HG03439 (cell line): Measurements from ENCODE around the gene TIGD3.

Experiments used
- ATAC-seq: cut with Tn5 transposase; IDR thresholded peaks from one replicate; pipeline ENCODE4 v1.9.1; 2021; ENCODE audit warnings: mild to moderate bottlenecking, moderate library complexity; ENCODE audit not compliant: unreplicated experiment

TIGD3 gene

GRCh38 chr11:65366340-65366773 lies 11.8 kb downstream of the TIGD3 start:
- no peak for ATAC-seq

DNA sequence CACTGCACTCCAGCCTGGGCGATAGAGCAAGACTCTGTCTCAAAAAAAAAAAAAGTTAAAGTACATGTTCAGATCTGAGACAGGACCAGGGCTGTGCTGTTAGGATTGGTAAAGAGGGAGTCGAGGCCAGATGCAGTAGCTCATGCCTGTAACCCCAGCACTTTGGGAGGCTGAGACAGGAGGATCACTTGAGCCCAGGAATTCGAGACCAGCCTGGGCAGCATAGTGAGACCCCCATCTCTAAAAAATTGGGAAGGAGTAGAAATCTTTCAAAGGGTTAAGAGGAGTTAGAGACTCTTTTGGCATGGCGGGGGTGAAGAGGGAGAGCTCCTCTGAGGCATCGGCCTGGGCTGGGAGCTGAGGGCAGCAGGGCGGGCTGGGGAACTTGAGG lies 16.1 kb downstream of the TIGD3 start:
- no peak for ATAC-seq

GRCh38 chr11:65373839-65374580 lies 19.5 kb downstream of the TIGD3 start:
- ATAC-seq = no peak

DNA sequence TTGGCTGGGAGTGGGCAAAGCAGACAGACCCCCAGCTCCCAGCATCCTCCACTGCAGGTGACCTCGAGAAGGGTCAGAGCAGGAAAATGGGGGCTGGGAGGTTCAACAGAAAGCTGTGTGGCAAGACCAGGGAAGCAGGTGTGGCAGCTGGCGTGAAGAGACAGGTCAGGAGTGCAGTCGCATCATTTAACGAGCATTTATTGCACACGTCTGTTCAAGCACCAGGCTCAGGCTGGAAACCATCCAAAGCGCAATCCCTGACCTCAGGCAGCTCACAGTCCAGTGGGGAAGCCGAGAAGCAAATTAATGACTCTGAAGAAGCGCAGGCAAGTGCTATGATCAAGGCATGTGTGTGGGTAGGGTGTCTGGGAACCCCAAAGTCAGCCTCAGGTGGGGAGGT lies 20.5 kb downstream of the TIGD3 start:
- no peak for ATAC-seq

GRCh38 chr11:65376138-65376713 lies 21.7 kb downstream of the TIGD3 start:
- no peak for ATAC-seq

- no peak for ATAC-seq
Measured at GRCh38 chr11:65377036-65377435, 22.5 kb downstream of the TIGD3 start.

DNA sequence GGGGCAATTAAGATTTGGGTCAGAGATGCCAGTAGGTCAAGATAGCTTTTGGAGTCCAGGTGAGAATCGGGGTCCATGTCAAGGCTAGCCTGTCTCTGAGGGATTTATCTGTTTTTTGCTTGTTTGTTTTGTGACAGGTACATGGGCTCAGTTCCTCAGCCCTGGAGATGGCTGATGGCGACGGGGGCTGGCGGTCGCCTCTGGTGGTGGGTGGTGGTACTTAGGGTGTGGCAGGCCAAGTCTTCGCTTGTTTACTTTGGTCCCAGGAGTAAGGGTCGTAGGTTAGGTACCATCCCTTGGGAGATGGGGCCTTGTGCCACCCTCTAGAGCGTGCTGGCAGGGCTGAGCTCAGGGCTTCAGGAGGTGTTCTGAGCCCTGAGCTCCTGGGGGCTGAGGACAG lies 23.2 kb downstream of the TIGD3 start:
- ATAC-seq = no peak

DNA sequence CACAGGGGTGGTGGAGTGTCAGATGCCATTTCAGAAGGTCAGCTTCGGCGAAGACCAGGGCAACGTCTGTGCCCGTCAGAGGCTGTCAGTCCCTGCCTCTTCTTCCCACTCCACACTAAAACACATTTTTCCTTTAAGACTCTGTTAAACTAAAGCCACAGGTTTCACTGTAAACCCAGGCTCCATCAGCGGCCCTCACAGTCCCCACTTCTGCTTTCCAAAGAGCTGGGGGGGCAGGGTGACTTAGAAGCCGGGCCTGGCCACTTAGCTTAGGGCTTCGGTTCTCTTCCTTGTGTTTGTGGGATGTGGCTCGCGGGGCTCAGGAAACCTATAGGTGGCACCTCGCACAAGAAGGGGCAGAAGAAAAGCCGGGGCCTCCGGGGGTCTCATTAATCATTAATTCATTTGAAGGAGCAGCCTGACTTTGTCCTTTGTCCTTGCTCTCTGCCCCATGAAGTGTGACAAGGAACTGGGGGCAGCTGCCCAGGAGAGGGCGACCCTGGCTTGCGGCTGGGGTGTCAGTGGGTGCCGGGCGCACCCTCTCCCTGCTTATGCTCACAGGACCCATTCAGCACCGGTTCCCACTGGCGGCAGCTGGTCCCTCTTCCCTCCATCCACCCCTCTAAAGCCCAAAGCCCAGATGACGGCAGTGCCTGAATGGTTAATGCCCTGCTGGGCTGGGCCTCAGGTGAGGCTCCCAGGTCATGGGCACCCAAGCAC lies 23.8 kb downstream of the TIGD3 start:
- no peak for ATAC-seq

DNA sequence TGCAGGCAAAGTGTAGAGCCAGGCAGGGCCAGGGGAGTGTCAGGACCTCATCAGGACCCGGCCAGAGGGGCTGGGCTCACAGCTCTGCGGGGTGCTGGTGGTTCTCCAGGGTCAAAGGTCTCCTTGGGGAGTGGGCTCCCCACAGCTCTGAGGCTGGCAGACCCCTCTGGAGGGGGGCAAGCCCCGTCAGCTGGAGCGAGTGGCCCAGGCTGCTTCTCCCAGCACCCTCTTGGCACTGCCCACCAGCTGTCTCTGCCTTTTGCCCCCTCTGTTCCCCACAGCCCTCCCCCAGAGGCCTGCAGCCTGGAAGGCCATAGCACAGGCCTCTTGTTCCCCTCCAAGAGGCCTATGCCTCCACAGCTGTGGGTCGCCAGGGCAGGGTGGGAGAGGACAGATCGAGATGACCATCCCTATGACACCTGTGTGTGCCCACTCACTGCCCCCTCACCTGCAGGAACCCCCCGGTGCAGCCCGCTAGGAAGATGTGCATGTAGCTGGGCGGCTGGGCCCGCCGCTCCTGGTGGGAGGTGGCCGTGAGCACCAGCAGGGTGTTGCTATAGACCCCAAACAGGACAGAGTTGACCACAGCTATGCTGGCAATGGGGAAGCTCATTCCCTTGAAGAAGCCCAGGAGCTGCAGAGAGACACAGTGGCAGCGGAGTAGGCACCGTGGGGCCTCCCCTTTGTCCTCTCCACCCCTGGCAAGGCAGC lies 24.5 kb downstream of the TIGD3 start:
- ATAC-seq = no peak

GRCh38 chr11:65379698-65380459 lies 25.3 kb downstream of the TIGD3 start:
- no peak for ATAC-seq

DNA sequence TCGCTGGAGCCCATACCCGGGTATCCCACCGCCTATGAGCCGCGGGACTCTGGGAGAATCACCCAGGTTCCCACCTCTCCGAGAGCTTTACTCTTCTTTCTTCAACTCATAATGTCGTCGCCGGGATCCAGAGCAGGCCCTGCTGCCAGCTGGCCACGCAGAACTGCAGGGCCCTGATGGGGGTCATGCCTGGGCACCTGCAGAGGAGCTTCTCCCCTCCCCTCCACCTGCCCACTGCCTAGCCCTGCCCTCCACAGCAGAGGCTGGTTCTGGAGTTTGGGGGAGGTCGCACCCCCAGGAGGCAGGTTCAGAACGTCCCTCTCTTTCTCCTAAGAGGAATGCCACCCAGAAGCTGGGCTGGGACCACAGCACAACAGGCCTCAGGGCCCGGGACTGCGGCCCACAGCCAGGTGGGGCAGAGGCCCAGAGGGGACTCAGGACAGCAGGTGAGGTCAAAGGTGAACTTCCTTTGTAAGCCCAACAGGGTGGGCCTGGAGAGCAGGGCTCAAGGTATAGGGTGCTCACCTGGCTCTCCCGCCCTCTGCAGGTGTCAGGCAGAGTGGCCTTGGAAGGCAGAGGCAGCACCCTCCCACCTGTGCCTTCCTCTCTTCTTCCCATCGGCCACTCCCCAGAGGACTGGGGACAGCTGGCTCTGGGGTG lies 26.0 kb downstream of the TIGD3 start:
- no peak for ATAC-seq

- ATAC-seq = peak; percentile 8
Measured at GRCh38 chr11:65381716-65382032, 27.1 kb downstream of the TIGD3 start.

DNA sequence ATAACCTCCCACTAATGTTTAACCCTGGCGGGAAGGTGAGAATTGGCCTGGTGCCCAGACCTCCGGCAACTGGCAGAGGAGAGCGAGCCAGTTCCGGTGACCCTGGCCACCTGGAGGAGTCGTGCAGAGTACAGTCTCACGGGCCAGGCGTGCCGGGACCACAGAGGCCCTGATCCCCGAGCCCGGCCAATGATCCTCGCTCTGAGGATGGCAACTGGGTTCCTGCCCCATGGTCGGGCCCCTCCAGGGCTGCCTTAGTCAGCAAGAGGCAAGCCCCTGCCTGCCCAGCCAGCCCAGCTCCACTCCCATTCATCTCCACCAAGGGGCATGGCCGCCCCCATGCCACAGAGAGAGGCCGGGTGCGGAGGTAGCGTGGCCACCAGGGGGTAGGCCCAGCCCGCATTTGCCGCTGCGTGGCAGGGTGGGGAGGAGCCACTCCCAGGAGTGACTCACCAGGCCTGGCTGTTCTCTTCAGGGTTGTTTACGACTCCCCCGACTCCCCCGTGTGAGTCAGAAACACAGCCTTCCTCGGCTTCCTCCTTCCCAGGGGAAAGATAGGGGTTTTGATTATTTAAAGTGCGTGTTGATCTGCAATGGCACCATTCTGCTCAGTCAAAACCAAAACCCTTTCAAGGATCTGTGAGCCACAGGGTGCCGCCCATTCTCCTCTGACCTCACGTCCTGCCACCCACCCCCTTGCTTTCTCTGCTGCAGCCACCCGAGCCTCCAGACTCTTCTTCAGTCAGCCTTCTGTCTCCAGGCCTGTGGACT lies 27.7 kb downstream of the TIGD3 start, which contains the start of gene SLC25A45:
SLC25A45 (minus strand) TSS at position 614 of the 771 bp plus-strand sequence. CDS start 695 bp downstream, outside the sequence.
- ATAC-seq = peak; percentile 68

DNA sequence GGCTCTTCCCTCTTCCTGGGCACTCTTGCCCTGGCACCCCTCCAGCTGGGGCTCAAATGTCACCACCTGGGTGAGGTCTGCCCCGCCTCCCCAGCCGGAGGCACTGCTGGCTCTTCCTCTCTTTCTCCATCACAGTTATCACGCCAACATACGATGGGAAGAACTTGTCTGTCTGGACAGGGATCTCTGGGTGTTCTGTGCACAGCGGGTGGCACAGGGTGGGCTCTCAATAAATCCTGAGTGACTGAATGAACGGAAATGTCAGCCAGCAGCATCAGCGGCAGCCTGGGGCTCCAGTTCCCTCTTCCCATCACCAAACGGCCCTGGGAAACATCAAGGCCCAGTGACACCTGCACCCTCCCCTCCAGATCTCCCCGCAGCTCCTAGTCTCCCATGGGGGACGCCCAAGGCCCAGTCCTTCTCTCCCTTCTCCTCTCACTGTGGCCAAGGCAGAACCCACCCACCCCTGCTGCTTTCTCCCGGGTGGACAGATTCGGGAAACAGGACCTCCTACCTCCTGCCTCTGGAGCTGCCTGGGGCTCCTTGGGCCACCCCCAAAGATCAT lies 28.3 kb downstream of the TIGD3 start:
- no peak for ATAC-seq

DNA sequence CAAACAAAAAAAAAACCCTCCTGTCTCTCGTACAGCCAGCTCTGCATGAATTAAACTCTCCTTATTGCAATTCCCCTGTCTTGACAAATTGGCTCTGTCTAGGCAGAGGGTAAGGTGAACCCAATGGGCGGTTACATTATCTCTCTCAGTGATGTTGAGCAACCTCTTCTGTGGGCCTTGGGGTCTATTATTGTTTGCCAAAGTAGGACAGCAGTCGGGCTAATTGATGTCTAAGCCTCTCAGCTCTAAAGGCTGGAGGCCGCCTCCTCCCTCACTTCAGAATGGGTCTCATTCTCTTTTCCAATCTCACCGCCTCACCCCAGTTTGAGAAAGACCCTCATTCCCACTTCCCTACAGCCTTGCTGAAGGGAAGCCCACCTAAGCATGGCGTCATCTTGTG lies 29.2 kb downstream of the TIGD3 start:
- no peak for ATAC-seq

GRCh38 chr11:65384301-65384889 lies 29.8 kb downstream of the TIGD3 start:
- no peak for ATAC-seq

GRCh38 chr11:65386307-65387140 lies 32.0 kb downstream of the TIGD3 start, which contains the start of gene FRMD8:
Gene FRMD8 (plus strand): TSS chr11:65386637. CDS start chr11:65387037, 400 bp downstream.
- ATAC-seq = no peak

- ATAC-seq = no peak
Measured at GRCh38 chr11:65388731-65389130, 34.2 kb downstream of the TIGD3 start.
